ENCODE measurements around the gene DOLK.

DNA sequence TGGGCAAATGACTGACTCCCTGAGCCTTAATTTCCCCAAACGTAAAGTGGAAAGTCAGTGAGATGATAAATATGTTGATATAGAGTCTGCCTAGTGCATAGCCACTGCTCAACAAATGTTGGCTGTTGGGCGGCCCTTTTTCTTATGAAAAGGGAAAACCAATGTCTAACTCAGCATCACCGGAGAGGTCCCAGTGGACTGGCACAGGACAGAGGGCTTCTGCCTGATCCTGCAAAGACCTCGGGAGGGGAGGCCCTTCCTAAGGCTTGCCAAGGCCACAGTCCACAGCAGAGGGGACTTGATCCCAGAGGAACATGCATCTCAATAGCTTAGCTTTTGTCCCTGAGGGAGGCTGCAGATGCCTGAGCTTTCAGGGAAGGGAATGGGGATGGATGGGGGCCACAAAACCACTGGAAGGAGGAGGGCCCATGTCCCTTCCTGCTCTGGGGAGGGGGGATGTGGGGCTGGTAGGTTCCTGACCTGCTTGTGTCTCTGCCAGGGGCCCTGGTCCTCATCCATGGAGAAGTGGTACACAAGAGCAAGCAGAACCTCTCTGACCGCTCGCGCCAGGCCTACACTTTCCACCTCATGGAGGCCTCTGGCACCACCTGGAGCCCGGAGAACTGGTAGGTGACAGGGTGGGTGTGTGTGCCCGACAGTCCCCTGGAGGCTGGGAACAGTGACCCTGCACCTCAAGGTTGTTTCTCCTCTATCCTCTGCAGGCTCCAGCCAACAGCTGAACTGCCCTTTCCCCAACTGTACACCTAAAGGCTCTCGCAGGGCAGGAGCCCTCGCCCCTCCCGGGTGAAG lies 6.3 kb downstream of the DOLK start:
- TF ChIP-seq, protein P1, sequence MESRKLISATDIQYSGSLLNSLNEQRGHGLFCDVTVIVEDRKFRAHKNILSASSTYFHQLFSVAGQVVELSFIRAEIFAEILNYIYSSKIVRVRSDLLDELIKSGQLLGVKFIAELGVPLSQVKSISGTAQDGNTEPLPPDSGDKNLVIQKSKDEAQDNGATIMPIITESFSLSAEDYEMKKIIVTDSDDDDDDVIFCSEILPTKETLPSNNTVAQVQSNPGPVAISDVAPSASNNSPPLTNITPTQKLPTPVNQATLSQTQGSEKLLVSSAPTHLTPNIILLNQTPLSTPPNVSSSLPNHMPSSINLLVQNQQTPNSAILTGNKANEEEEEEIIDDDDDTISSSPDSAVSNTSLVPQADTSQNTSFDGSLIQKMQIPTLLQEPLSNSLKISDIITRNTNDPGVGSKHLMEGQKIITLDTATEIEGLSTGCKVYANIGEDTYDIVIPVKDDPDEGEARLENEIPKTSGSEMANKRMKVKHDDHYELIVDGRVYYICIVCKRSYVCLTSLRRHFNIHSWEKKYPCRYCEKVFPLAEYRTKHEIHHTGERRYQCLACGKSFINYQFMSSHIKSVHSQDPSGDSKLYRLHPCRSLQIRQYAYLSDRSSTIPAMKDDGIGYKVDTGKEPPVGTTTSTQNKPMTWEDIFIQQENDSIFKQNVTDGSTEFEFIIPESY (IDR thresholded peaks at IDR 0.05; ENCODE audit: borderline replicate concordance, low read depth): no peak
- TF ChIP-seq GABPA (IDR thresholded peaks at IDR 0.05; ENCODE audit: low read depth): no peak
